ENCODE data around the gene ETV2.

ETV2 gene

DNA sequence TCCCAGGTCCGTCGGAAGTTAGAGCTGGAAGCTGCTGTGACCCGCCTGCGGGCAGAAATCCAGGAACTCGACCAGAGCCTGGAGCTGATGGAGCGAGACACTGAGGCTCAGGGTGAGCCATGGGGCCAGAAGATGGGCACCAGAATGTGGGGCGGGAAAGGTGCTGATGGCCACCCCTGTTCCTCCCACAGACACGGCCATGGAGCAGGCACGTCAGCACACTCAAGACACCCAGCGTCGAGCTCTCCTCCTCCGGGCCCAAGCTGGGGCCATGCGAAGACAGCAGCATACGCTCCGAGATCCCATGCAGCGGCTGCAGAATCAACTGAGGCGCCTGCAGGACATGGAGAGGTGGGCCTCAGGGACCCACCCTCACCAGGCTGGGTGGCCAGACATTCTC is 26.5 kb upstream of the ETV2 start:
- no peaks in the 10 kb centered on the region for H4K20me1 ChIP-seq (ENCODE audit: control insufficient read depth, insufficient read depth, low read depth, low read length)
- no peaks in the 10 kb centered on the region for H3K9me2 ChIP-seq (replicated peaks; ENCODE audit: control insufficient read depth, low read length)
- H3K4me2 ChIP-seq (ENCODE audit: low read length): no peak overlapping the region
- no peak for TF ChIP-seq EZH2phosphoT487 (IDR thresholded peaks at IDR 0.05; ENCODE audit: borderline replicate concordance, low read length)
- TF ChIP-seq, protein P1, sequence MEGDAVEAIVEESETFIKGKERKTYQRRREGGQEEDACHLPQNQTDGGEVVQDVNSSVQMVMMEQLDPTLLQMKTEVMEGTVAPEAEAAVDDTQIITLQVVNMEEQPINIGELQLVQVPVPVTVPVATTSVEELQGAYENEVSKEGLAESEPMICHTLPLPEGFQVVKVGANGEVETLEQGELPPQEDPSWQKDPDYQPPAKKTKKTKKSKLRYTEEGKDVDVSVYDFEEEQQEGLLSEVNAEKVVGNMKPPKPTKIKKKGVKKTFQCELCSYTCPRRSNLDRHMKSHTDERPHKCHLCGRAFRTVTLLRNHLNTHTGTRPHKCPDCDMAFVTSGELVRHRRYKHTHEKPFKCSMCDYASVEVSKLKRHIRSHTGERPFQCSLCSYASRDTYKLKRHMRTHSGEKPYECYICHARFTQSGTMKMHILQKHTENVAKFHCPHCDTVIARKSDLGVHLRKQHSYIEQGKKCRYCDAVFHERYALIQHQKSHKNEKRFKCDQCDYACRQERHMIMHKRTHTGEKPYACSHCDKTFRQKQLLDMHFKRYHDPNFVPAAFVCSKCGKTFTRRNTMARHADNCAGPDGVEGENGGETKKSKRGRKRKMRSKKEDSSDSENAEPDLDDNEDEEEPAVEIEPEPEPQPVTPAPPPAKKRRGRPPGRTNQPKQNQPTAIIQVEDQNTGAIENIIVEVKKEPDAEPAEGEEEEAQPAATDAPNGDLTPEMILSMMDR (IDR thresholded peaks at IDR 0.05; ENCODE audit: low read depth, low read length, poor library complexity, severe bottlenecking): no peak
- peaks cover 18% of the 10 kb centered on the region for H3K4me1 ChIP-seq (ENCODE audit: control insufficient read depth, low read length)
- H3K4me3 ChIP-seq (ENCODE audit: low read length): no peak overlapping the region
- H3K36me3 ChIP-seq (ENCODE audit: control insufficient read depth, low read length): peaks cover 35% of the 10 kb centered on the region
- H3K79me2 ChIP-seq (ENCODE audit: control insufficient read depth, low read length): peaks cover 15% of the 10 kb centered on the region
- H3K27ac ChIP-seq (ENCODE audit: low read depth, low read length): no peak overlapping the region
- no peaks in the 10 kb centered on the region for H3K9me3 ChIP-seq (ENCODE audit: control insufficient read depth, insufficient read depth, low read length)
- H3F3A ChIP-seq (ENCODE audit: control insufficient read depth, insufficient read depth): no peaks in the 10 kb centered on the region
- no peaks in the 10 kb centered on the region for H3K27me3 ChIP-seq (ENCODE audit: control insufficient read depth, low read length)

DNA sequence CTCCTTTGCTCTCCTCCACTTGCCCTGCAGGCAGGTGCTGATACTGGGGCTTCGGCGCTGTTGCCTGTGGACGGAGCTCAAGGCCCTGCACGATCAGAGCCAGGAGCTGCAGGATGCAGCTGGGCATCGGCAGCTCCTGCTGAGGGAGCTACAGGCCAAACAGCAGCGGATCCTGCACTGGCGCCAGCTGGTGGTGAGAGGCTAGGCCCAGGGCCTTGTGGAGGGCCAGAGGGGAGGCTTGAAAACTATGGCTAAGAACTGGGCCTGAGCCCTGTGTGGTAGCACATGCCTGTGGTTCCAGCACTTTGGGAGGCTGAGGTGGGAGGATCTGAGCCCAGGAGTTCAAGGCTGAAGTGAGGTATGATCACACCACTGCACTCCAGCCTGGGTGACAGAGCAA is 22.7 kb upstream of the ETV2 start:
- Histone ChIP-seq H3K4me1 (ENCODE audit: control insufficient read depth, low read length) (no peaks in the 10 kb centered on the region), H3K4me3 (ENCODE audit: low read length) (no peak overlapping the region), H3K9me3 (ENCODE audit: control insufficient read depth, insufficient read depth, low read length) (no peaks in the 10 kb centered on the region), H3K9me2 (replicated peaks; ENCODE audit: control insufficient read depth, low read length) (no peaks in the 10 kb centered on the region), H3F3A (ENCODE audit: control insufficient read depth, insufficient read depth) (no peaks in the 10 kb centered on the region; the same call in 1 of the 2 replicates), H3K36me3 (ENCODE audit: control insufficient read depth, low read length) (peaks cover 46% of the 10 kb centered on the region), H3K79me2 (ENCODE audit: control insufficient read depth, low read length) (peaks cover 3% of the 10 kb centered on the region), H3K27me3 (ENCODE audit: control insufficient read depth, low read length) (no peaks in the 10 kb centered on the region), H4K20me1 (ENCODE audit: control insufficient read depth, insufficient read depth, low read depth, low read length) (no peaks in the 10 kb centered on the region), H3K27ac (ENCODE audit: low read depth, low read length) (no peak overlapping the region), H3K4me2 (ENCODE audit: low read length) (no peak overlapping the region)
- TF ChIP-seq, protein P1 (IDR thresholded peaks at IDR 0.05; ENCODE audit: low read depth, low read length, poor library complexity, severe bottlenecking): no peak
- no peak for TF ChIP-seq EZH2phosphoT487 (IDR thresholded peaks at IDR 0.05; ENCODE audit: borderline replicate concordance, low read length)

DNA sequence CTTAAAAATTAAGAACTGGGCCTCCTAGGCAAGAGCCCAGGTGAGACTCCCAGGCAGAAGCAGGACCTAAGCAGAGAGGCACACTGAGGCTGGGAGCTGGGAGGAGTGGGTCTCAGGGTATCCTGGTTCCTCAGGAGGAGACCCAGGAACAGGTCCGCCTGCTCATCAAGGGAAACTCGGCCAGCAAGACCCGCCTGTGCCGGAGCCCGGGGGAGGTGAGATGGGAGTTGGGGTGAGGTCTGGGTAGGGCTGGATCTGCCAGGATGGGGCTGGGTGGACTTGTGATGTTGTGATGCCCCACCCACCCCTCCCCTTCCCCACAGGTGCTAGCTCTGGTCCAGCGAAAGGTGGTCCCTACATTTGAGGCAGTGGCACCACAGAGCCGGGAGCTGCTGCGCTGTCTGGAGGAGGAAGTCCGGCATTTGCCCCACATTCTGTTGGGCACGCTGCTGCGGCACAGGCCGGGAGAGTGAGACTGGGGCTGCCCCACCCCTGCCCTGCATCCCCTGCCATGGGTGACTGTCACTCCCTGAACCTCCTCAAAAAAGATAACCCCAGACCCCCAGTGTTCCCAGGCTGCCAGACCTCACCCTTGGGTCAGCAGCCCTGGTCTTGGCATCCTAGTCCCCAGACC is 22.1 kb upstream of the ETV2 start:
- Histone ChIP-seq H3K4me2 (ENCODE audit: low read length) (no peak overlapping the region), H3F3A (ENCODE audit: control insufficient read depth, insufficient read depth) (no peaks in the 10 kb centered on the region; the same call in 1 of the 2 replicates), H3K27me3 (ENCODE audit: control insufficient read depth, low read length) (no peaks in the 10 kb centered on the region), H3K79me2 (ENCODE audit: control insufficient read depth, low read length) (no peaks in the 10 kb centered on the region), H4K20me1 (ENCODE audit: control insufficient read depth, insufficient read depth, low read depth, low read length) (no peaks in the 10 kb centered on the region), H3K4me1 (ENCODE audit: control insufficient read depth, low read length) (no peaks in the 10 kb centered on the region), H3K9me3 (ENCODE audit: control insufficient read depth, insufficient read depth, low read length) (no peaks in the 10 kb centered on the region), H3K4me3 (ENCODE audit: low read length) (no peak overlapping the region), H3K9me2 (replicated peaks; ENCODE audit: control insufficient read depth, low read length) (no peaks in the 10 kb centered on the region), H3K27ac (ENCODE audit: low read depth, low read length) (no peak overlapping the region), H3K36me3 (ENCODE audit: control insufficient read depth, low read length) (peaks cover 43% of the 10 kb centered on the region)
- TF ChIP-seq, protein P1 (IDR thresholded peaks at IDR 0.05; ENCODE audit: low read depth, low read length, poor library complexity, severe bottlenecking): no peak
- TF ChIP-seq EZH2phosphoT487 (IDR thresholded peaks at IDR 0.05; ENCODE audit: borderline replicate concordance, low read length): no peak
